GM19452 (cell line): ENCODE data around the gene OR5B3.
"Not testable (repeated sequence)": the region's sequence is repeated elsewhere in the genome, so short reads cannot be mapped to it uniquely, and the experiment has no call there.

Experiments used
- ATAC-seq: cut with Tn5 transposase; IDR thresholded peaks from one replicate; pipeline ENCODE4 v1.9.1; 2021; ENCODE audit not compliant: unreplicated experiment

Gene OR5B3

GRCh38 chr11:58406774-58407173 is at the start of gene OR5B3:
TSS of gene OR5B3 (minus strand) at chr11:58406874. CDS start at chr11:58403409, 3,465 bp downstream.
- ATAC-seq: no peak

- ATAC-seq: no peak
Observed at GRCh38 chr11:58451585-58451984, 44.9 kb upstream of the OR5B3 start.

DNA sequence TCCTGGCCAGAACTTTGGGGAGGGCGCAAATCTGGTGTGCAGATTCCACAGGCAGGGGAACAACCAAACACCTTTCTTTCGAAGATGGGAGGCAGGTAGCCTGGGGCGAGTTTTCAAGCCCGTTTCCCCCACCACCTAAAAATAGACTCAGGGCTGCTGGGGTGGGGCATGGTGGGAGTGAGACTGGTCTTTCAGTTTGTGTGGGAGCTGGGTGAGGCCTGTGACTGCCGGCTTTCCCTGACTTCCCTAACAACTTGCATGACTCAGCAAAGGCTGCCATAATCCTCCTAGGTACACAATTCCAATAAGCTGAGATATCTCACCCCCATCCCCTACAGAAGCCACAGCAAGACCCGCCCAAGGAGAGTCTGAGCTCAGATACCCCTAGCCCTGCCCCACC is 39.6 kb upstream of the OR5B3 start:
- no peak for ATAC-seq

DNA sequence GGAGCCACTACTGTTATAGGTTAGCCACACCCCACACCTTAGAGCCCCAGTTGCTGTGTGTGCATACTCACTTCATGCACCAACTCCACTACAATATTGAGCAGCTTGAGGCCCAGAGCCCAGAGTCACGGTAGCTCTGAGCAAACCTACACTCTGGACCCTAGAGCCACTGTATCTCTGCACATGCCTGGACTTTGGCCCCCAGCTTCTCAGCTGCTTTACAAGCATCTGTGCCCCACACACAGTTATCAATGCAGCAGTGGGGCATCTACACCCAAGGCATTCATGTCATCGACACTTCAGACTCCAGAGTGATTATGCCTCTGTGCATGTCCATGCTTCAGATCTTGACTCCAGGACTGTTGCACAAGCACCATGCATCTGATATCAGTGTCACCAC is 37.6 kb upstream of the OR5B3 start:
- no peak for ATAC-seq

- no peak for ATAC-seq
Observed at GRCh38 chr11:58442136-58442535, 35.5 kb upstream of the OR5B3 start, which contains the start of gene OR5B12. TSS of gene OR5B12 (minus strand) at chr11:58442236. CDS start at chr11:58440151, 2,085 bp downstream.

DNA sequence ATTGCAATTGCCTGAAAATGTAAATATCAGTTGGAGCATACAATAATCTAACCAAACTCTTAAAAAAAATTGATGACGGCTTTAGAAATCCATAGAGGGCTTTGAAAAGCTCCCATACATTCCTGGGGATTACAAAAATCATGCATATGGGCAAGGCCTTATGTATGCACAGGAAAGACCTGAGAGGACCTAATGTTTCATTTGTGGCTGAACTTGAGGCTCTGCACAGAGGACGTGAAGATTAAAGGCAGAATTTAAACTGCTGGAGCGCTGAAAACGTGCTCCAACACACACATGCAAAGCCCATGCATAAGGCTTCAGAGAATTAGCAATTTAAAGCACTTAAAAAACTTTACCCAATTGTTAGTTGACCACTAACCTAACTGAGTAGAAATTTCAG is 31.8 kb upstream of the OR5B3 start:
- ATAC-seq: no peak

GRCh38 chr11:58434217-58434616 is 27.5 kb upstream of the OR5B3 start:
- no peak for ATAC-seq

DNA sequence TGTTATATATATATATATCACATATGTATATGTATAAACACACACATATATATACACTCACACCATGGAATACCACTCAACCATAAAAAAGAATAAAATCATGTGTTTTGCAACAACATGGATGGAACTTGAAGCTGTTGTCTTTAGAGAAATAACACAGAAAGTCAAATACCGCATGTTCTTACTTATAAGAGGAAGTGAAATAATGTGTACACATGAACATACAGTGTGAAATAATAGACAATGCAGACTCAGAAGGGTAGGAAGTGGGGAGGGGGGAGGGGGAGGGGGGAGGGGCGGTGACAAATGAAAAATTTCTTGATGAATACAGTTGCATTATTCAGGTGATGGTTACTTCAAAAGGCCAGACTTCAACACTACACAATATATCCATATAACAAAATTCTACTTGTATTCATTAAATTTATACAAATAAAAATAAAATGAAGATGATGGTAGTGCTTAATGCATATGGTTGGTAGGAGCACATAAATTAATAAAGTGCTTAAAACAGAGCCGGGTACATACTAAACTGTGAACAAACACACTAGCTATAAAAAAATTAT is 27.0 kb upstream of the OR5B3 start:
- no peak for ATAC-seq

DNA sequence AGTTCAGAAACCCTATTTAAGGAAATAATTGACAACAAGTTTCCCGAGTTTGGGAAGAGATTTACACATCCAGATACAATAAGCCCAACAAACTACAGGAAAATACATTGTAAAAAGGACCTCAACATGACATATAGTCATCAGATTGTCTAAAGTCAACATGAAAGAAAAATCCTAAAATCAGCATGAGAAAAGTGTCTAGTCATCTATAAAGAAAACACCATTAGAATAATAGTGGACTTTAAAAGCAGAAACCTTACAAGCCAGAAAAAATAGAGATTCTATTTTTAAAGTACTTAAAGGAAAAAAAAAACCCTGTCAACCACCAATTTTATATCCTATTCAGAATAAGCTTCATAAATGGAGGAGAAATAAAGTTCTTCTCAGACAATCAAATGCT is 22.6 kb upstream of the OR5B3 start:
- ATAC-seq: no peak

DNA sequence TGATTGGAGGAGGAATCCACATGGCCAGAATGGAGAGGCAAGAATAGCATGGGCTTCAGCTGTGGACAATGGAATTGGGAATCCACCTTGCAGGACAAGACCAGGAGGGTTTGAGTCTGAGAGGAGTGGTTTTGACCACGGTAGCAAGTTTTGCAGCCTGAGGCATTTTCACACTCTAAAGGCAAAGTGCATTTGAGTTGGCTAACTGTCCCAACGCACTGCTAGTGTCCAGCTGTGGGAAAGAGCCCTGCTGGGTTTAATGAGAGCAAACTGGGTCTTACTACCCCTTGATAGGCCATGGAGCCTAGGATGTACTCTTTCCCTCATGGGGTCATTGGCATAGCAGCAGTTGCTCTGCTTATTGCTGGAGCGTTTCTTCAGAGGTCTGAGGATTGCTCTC is 21.3 kb upstream of the OR5B3 start, which contains the start of gene OR5B2:
Gene OR5B2 (minus strand): TSS at position 101 of the 400 bp plus-strand sequence. CDS start 4,860 bp downstream, outside the sequence.
- ATAC-seq: no peak

DNA sequence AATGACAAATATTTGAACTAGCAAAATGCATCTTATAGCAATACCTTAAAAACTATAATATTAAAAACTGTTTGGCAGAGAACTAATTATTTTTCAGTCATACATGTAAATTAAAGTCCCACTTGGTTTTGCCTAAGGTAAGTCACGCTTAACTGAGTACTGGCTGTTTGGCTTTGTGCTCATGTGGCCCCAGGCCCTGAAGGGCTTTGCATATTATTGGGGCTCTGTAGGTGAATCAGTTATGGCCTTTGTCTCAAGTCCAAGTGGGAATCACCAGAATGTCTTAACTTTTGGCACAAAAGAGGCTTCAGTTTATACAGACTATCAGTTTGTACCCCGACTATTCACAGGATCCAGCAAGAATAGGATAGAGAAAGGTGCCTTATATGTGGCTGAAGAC is 7.1 kb downstream of the OR5B3 start:
- ATAC-seq: not testable (repeated sequence)

GRCh38 chr11:58395581-58395980 is 11.1 kb downstream of the OR5B3 start:
- ATAC-seq: no peak

DNA sequence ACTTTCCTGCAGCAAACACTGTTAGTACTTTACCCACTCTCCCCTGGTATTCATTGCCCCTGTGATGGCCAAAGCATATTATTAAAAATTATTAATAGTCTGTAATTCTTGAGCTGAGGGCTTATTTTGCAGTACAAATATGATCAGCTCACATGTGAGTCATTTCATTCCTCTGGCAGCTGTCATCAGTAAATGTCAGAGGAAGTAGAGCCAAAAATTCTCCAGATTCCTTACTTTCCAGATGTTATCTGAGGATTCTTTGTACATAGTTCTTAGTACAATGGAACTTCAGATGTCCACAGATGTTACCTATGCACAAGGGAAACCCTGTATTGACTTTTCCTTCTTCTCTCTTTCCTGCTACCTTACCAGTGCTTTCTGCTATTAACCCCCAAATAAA is 12.5 kb downstream of the OR5B3 start:
- no peak for ATAC-seq

GRCh38 chr11:58392746-58393145 is 13.9 kb downstream of the OR5B3 start:
- ATAC-seq: no peak

DNA sequence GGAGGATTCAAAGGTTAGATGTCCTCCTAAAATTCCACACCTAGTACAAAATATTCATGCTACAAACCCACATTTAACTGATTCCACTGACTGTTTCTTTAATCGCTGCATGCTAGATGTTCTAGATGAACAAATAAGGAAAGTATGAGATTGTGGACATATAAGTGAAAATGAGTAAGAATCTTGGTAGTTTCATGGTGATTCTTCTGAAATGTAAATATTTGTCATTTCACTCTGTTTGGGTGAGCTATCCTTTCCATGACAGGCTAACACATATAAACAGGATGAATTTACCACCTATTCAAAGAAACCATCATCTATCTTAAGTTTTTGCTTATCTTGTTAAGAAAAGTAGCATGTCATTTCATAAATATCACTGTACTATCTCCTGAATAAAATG is 14.8 kb downstream of the OR5B3 start:
- ATAC-seq: no peak

- ATAC-seq: no peak
Observed at GRCh38 chr11:58390551-58391063, 16.1 kb downstream of the OR5B3 start.

DNA sequence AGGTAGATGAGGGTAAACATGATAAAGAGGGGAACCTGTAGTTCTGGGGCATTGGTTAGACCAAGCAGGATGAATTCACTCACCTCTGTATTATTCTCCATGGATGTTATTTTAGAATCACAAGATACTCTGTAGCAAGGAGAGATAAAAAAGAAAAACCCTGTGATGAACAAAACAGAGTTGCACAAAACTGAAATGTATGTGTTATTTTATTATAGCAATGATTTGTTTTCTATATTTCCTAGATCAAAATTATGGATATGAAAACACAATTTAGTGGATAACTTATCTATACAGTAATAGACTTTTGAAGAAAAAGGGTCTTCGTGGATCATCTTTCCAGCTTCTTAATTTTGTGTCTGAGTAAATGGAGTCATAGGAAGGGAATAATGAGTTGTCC is 47.7 kb downstream of the OR5B3 start, which contains the start of gene OR5B17:
Gene OR5B17 (minus strand): TSS at position 101 of the 400 bp plus-strand sequence. CDS start 0 bp downstream, at position 101.
- ATAC-seq: no peak

GRCh38 chr11:58354727-58355126 is 51.9 kb downstream of the OR5B3 start:
- no peak for ATAC-seq
